ENCODE measurements around the gene MAP4K2. TPM values are rescaled to one million over a fixed set of nuclear protein-coding genes. Genes with fewer than 3 reads are reported as not detected.

MAP4K2 gene
- total RNA-seq, 1 donor from 2014 or later: 40.6 TPM

- TF ChIP-seq CTCF (IDR thresholded peaks at IDR 0.05; ENCODE audit: insufficient read depth, low read length, poor library complexity, severe bottlenecking): no peak
- Histone ChIP-seq H3K4me3 (ENCODE audit: low read depth, low read length) (no peak overlapping the region), H3K36me3 (ENCODE audit: control insufficient read depth, insufficient read depth, low read length) (no peaks in the 10 kb centered on the region), H3K27me3 (ENCODE audit: control insufficient read depth, insufficient read depth, low read length) (no peaks in the 10 kb centered on the region)
- DNase-seq (ENCODE audit: low read depth): peak; percentile 49
Measured at GRCh38 chr11:64834723-64835615, 32.0 kb upstream of the MAP4K2 start.

- no peak for DNase-seq (ENCODE audit: low read depth)
- no peak for TF ChIP-seq CTCF (IDR thresholded peaks at IDR 0.05; ENCODE audit: insufficient read depth, low read length, poor library complexity, severe bottlenecking)
- Histone ChIP-seq H3K27me3 (ENCODE audit: control insufficient read depth, insufficient read depth, low read length) (no peaks in the 10 kb centered on the region), H3K36me3 (ENCODE audit: control insufficient read depth, insufficient read depth, low read length) (no peaks in the 10 kb centered on the region), H3K4me3 (ENCODE audit: low read depth, low read length) (no peak overlapping the region)
Measured at GRCh38 chr11:64834031-64834722, 31.2 kb upstream of the MAP4K2 start.

- Histone ChIP-seq H3K36me3 (ENCODE audit: control insufficient read depth, insufficient read depth, low read length) (no peaks in the 10 kb centered on the region), H3K27me3 (ENCODE audit: control insufficient read depth, insufficient read depth, low read length) (no peaks in the 10 kb centered on the region), H3K4me3 (ENCODE audit: low read depth, low read length) (no peak overlapping the region)
- TF ChIP-seq CTCF (IDR thresholded peaks at IDR 0.05; ENCODE audit: insufficient read depth, low read length, poor library complexity, severe bottlenecking): no peak
- no peak for DNase-seq (ENCODE audit: low read depth)
Measured at GRCh38 chr11:64833509-64833908, 30.5 kb upstream of the MAP4K2 start.

GRCh38 chr11:64833198-64833502 lies 30.1 kb upstream of the MAP4K2 start:
- TF ChIP-seq CTCF (IDR thresholded peaks at IDR 0.05; ENCODE audit: insufficient read depth, low read length, poor library complexity, severe bottlenecking): no peak
- no peaks in the 10 kb centered on the region for H3K27me3 ChIP-seq (ENCODE audit: control insufficient read depth, insufficient read depth, low read length)
- H3K36me3 ChIP-seq (ENCODE audit: control insufficient read depth, insufficient read depth, low read length): no peaks in the 10 kb centered on the region
- H3K4me3 ChIP-seq (ENCODE audit: low read depth, low read length): no peak overlapping the region
- no peak for DNase-seq (ENCODE audit: low read depth)

- H3K27me3 ChIP-seq (ENCODE audit: control insufficient read depth, insufficient read depth, low read length): no peaks in the 10 kb centered on the region
- no peak overlapping the region for H3K4me3 ChIP-seq (ENCODE audit: low read depth, low read length)
- DNase-seq (ENCODE audit: low read depth): no peak
- H3K36me3 ChIP-seq (ENCODE audit: control insufficient read depth, insufficient read depth, low read length): no peaks in the 10 kb centered on the region
- TF ChIP-seq CTCF (IDR thresholded peaks at IDR 0.05; ENCODE audit: insufficient read depth, low read length, poor library complexity, severe bottlenecking): no peak
Measured at GRCh38 chr11:64832467-64833197, 29.6 kb upstream of the MAP4K2 start.
